ENCODE data around the gene TASOR.

The TASOR gene

GRCh38 chr3:56681984-56682461 is 1.0 kb downstream of the TASOR start:
- no peak for DNase-seq

GRCh38 chr3:56680054-56680580 is 2.9 kb downstream of the TASOR start:
- no peak for DNase-seq

GRCh38 chr3:56677286-56677685 is 5.8 kb downstream of the TASOR start:
- DNase-seq = no peak

GRCh38 chr3:56673781-56674457 is 9.1 kb downstream of the TASOR start:
- DNase-seq = no peak

GRCh38 chr3:56667973-56668579 is 15.0 kb downstream of the TASOR start:
- DNase-seq = no peak

GRCh38 chr3:56664823-56665222 is 18.2 kb downstream of the TASOR start:
- no peak for DNase-seq

- no peak for DNase-seq
Measured at GRCh38 chr3:56655709-56656108, 27.4 kb downstream of the TASOR start.

- DNase-seq = no peak
Measured at GRCh38 chr3:56654460-56654859, 28.6 kb downstream of the TASOR start.

- no peak for DNase-seq
Measured at GRCh38 chr3:56645407-56645806, 37.7 kb downstream of the TASOR start.

GRCh38 chr3:56633602-56634535 is 49.2 kb downstream of the TASOR start:
- no peak for DNase-seq

Data from stimulated activated CD4-positive, alpha-beta T cell treated with anti-CD3 and anti-CD28 coated beads, Interleukin-12 subunit alpha, Interleukin-12 subunit beta, amount 100 ng/mL, for 4 hours (primary cell).